T-helper 17 cell (primary cell): ENCODE results near the gene MTMR1. TPM values are rescaled to one million over a fixed set of nuclear protein-coding genes. Genes with fewer than 3 reads are reported as not detected.

Experiments
- ATAC-seq: fragments of 150-1000 bp; cut with Tn5 transposase; 2 replicates; pipeline ENCODE4 v1.10.0; 2021; ENCODE audit warnings: mild to moderate bottlenecking, moderate library complexity
- DNase-seq, 3 donors: peaks; one replicate each; pipeline versions ENCODE4 v3.0.0 to v3.0.0-alpha.2; 2020 to 2021
- H3K9me3 ChIP-seq: one replicate; pipeline ENCODE4 v1.7.0; 2013; ENCODE audit warnings: low read length, mild to moderate bottlenecking; ENCODE audit not compliant: control insufficient read depth, poor library complexity, severe bottlenecking
- H3K27ac Mint-ChIP-seq: one replicate; pipeline ENCODE4 v1.8.0; 2022; ENCODE audit warnings: mild to moderate bottlenecking, moderate library complexity, mixed read lengths
- H3K27me3 Mint-ChIP-seq: one replicate; pipeline ENCODE4 v1.8.0; 2022; ENCODE audit warnings: mixed read lengths
- H3K36me3 Mint-ChIP-seq: one replicate; pipeline ENCODE4 v1.8.0; 2022; ENCODE audit warnings: low read depth, mixed read lengths
- H3K4me1 Mint-ChIP-seq: one replicate; pipeline ENCODE4 v1.8.0; 2022; ENCODE audit warnings: mild to moderate bottlenecking, mixed read lengths
- H3K4me3 Mint-ChIP-seq: one replicate; pipeline ENCODE4 v1.8.0; 2022; ENCODE audit warnings: mild to moderate bottlenecking, moderate library complexity, mixed read lengths
- total RNA-seq, 4 donors: library from RNA in 2 of 4; stranded (reverse) in 2 of 4; gene quantifications; one replicate each; pipeline ENCODE4 v1.2.3 and lab custom pipeline; 2022 to 2026

The MTMR1 gene
- total RNA-seq, 2 donors from 2014 or later: 40.3 to 45.6 TPM

GRCh38 chrX:150761176-150761818 lies 68.1 kb downstream of the MTMR1 start:
- no peaks in the 10 kb centered on the region for H3K9me3 ChIP-seq
- no peaks in the 10 kb centered on the region for H3K27me3 Mint-ChIP-seq
- DNase-seq (no peak), ATAC-seq (no peak)
- H3K27ac Mint-ChIP-seq: no peak overlapping the region
- no peaks in the 10 kb centered on the region for H3K4me1 Mint-ChIP-seq
- H3K4me3 Mint-ChIP-seq: no peak overlapping the region
- H3K36me3 Mint-ChIP-seq: no peaks in the 10 kb centered on the region

GRCh38 chrX:150761819-150762216 lies 68.6 kb downstream of the MTMR1 start:
- H3K9me3 ChIP-seq: no peaks in the 10 kb centered on the region
- no peak for ATAC-seq
- H3K27me3 Mint-ChIP-seq: no peaks in the 10 kb centered on the region
- no peaks in the 10 kb centered on the region for H3K4me1 Mint-ChIP-seq
- no peak overlapping the region for H3K4me3 Mint-ChIP-seq
- DNase-seq: no peak
- H3K27ac Mint-ChIP-seq: no peak overlapping the region
- no peaks in the 10 kb centered on the region for H3K36me3 Mint-ChIP-seq

- no peak overlapping the region for H3K27ac Mint-ChIP-seq
- no peaks in the 10 kb centered on the region for H3K4me1 Mint-ChIP-seq
- no peak for DNase-seq
- H3K4me3 Mint-ChIP-seq: no peak overlapping the region
- no peak for ATAC-seq
- no peaks in the 10 kb centered on the region for H3K36me3 Mint-ChIP-seq
- H3K9me3 ChIP-seq: no peaks in the 10 kb centered on the region
- H3K27me3 Mint-ChIP-seq: no peaks in the 10 kb centered on the region
These were observed 69.3 kb downstream of the MTMR1 start for GRCh38 chrX:150762258-150763165.

GRCh38 chrX:150763303-150763797 lies 70.2 kb downstream of the MTMR1 start:
- no peaks in the 10 kb centered on the region for H3K27me3 Mint-ChIP-seq
- H3K9me3 ChIP-seq: no peaks in the 10 kb centered on the region
- no peaks in the 10 kb centered on the region for H3K36me3 Mint-ChIP-seq
- DNase-seq: no peak
- H3K4me1 Mint-ChIP-seq: no peaks in the 10 kb centered on the region
- ATAC-seq: no peak
- H3K4me3 Mint-ChIP-seq: no peak overlapping the region
- H3K27ac Mint-ChIP-seq: no peak overlapping the region

- no peak for ATAC-seq
- H3K27ac Mint-ChIP-seq: no peak overlapping the region
These were observed 70.6 kb downstream of the MTMR1 start for GRCh38 chrX:150763810-150764209.

GRCh38 chrX:150765237-150765636 lies 72.0 kb downstream of the MTMR1 start:
- ATAC-seq: no peak
- no peaks in the 10 kb centered on the region for H3K4me1 Mint-ChIP-seq
- H3K36me3 Mint-ChIP-seq: no peaks in the 10 kb centered on the region
- H3K4me3 Mint-ChIP-seq: no peak overlapping the region
- no peaks in the 10 kb centered on the region for H3K9me3 ChIP-seq
- DNase-seq: no peak
- no peaks in the 10 kb centered on the region for H3K27me3 Mint-ChIP-seq
- no peak overlapping the region for H3K27ac Mint-ChIP-seq

More at GRCh38 chrX:150763810-150764209, 70.6 kb downstream of the MTMR1 start:
- H3K4me1 Mint-ChIP-seq: no peaks in the 10 kb centered on the region
- H3K27me3 Mint-ChIP-seq: no peaks in the 10 kb centered on the region
- no peaks in the 10 kb centered on the region for H3K36me3 Mint-ChIP-seq
- DNase-seq: no peak
- H3K4me3 Mint-ChIP-seq: no peak overlapping the region
- no peaks in the 10 kb centered on the region for H3K9me3 ChIP-seq

GRCh38 chrX:150765782-150766350 lies 72.7 kb downstream of the MTMR1 start:
- H3K9me3 ChIP-seq: no peaks in the 10 kb centered on the region
- no peak for DNase-seq
- Mint-ChIP-seq H3K4me3 (no peak overlapping the region), H3K4me1 (no peaks in the 10 kb centered on the region), H3K36me3 (no peaks in the 10 kb centered on the region), H3K27ac (no peak overlapping the region), H3K27me3 (no peaks in the 10 kb centered on the region)
- no peak for ATAC-seq

GRCh38 chrX:150766351-150767044 lies 73.3 kb downstream of the MTMR1 start:
- Mint-ChIP-seq H3K27ac (no peak overlapping the region), H3K36me3 (no peaks in the 10 kb centered on the region), H3K27me3 (no peaks in the 10 kb centered on the region), H3K4me3 (no peak overlapping the region), H3K4me1 (no peaks in the 10 kb centered on the region)
- ATAC-seq: no peak
- DNase-seq: no peak
- no peaks in the 10 kb centered on the region for H3K9me3 ChIP-seq

GRCh38 chrX:150767045-150767395 lies 73.8 kb downstream of the MTMR1 start:
- Mint-ChIP-seq H3K36me3 (no peaks in the 10 kb centered on the region), H3K4me3 (no peak overlapping the region), H3K27me3 (no peaks in the 10 kb centered on the region), H3K27ac (no peak overlapping the region), H3K4me1 (peaks cover under 1% of the 10 kb centered on the region)
- DNase-seq (no peak), ATAC-seq (no peak)
- no peaks in the 10 kb centered on the region for H3K9me3 ChIP-seq

- no peak for ATAC-seq
- no peaks in the 10 kb centered on the region for H3K9me3 ChIP-seq
- Mint-ChIP-seq H3K4me1 (peaks cover 2% of the 10 kb centered on the region), H3K4me3 (no peak overlapping the region), H3K36me3 (no peaks in the 10 kb centered on the region), H3K27ac (no peak overlapping the region), H3K27me3 (no peaks in the 10 kb centered on the region)
- no peak for DNase-seq
These were observed 74.4 kb downstream of the MTMR1 start for GRCh38 chrX:150767475-150768131.

GRCh38 chrX:150768132-150768485 lies 74.9 kb downstream of the MTMR1 start:
- Mint-ChIP-seq H3K27me3 (no peaks in the 10 kb centered on the region), H3K36me3 (no peaks in the 10 kb centered on the region), H3K27ac (no peak overlapping the region), H3K4me3 (no peak overlapping the region), H3K4me1 (peaks cover 2% of the 10 kb centered on the region)
- no peaks in the 10 kb centered on the region for H3K9me3 ChIP-seq
- ATAC-seq: no peak
- no peak for DNase-seq

GRCh38 chrX:150768580-150769190 lies 75.5 kb downstream of the MTMR1 start:
- no peaks in the 10 kb centered on the region for H3K9me3 ChIP-seq
- Mint-ChIP-seq H3K27me3 (no peaks in the 10 kb centered on the region), H3K4me3 (no peak overlapping the region), H3K36me3 (no peaks in the 10 kb centered on the region), H3K27ac (no peak overlapping the region), H3K4me1 (peaks cover 2% of the 10 kb centered on the region)
- DNase-seq (no peak), ATAC-seq (no peak)
